ENCODE results near the gene SLC25A34. TPM values are rescaled to one million over a fixed set of nuclear protein-coding genes. Genes with fewer than 3 reads are reported as not detected.

SLC25A34 gene
- total RNA-seq, 2 experiments from 2014 or later, result 1.4 to 2.2 TPM

DNA sequence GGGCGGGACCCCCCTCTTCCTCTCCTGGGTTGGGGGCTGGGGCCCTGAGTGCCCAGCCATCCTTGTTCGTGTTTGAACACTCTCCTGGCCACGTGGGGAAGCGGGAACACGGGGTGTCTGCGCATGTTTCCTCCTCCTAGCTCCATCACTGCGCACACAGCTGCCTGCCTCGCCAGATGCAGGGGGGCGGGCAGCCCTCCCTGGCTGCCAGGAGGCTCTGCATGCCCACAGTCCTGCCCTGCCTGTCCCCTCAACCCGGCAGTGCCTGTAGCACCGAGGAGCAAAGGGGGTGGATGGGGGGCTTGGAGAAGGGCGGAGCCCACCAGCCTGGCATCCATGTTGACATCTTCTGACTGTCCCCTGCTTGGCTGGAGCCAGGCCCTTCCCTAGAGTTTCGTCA is 1.8 kb upstream of the SLC25A34 start:
- Histone ChIP-seq H3K9me3 (ENCODE audit: low read length) (no peaks in the 10 kb centered on the region), H2AFZ (ENCODE audit: low read length) (no peak overlapping the region), H3K4me3 (ENCODE audit: low read depth, low read length, poor library complexity, severe bottlenecking) (no peak overlapping the region), H3K27ac (ENCODE audit: low read depth, low read length, poor library complexity, severe bottlenecking) (no peak overlapping the region), H3K36me3 (ENCODE audit: insufficient read depth, low read length) (peaks cover 3% of the 10 kb centered on the region; the same call in 1 of the 2 replicates), H4K20me1 (ENCODE audit: insufficient read depth, low read length) (no peaks in the 10 kb centered on the region), H3K79me2 (ENCODE audit: insufficient read depth, low read depth, low read length) (no peaks in the 10 kb centered on the region), H3K9me2 (ENCODE audit: insufficient read depth, low read length) (no peaks in the 10 kb centered on the region), H3K4me1 (ENCODE audit: insufficient read depth, low read length, poor library complexity, severe bottlenecking) (no peaks in the 10 kb centered on the region), H3K4me2 (ENCODE audit: low read length) (no peak overlapping the region)
- POLR2A ChIA-PET, result no interaction called here
- CTCF ChIA-PET (ENCODE audit: unreplicated experiment), result no interaction called here
- DNase-seq (ENCODE audit: low spot score), result no peak
- no peak for TF ChIP-seq EZH2phosphoT487 (IDR thresholded peaks at IDR 0.05; ENCODE audit: borderline replicate concordance, low read depth, low read length)
- TF ChIP-seq, protein P1, sequence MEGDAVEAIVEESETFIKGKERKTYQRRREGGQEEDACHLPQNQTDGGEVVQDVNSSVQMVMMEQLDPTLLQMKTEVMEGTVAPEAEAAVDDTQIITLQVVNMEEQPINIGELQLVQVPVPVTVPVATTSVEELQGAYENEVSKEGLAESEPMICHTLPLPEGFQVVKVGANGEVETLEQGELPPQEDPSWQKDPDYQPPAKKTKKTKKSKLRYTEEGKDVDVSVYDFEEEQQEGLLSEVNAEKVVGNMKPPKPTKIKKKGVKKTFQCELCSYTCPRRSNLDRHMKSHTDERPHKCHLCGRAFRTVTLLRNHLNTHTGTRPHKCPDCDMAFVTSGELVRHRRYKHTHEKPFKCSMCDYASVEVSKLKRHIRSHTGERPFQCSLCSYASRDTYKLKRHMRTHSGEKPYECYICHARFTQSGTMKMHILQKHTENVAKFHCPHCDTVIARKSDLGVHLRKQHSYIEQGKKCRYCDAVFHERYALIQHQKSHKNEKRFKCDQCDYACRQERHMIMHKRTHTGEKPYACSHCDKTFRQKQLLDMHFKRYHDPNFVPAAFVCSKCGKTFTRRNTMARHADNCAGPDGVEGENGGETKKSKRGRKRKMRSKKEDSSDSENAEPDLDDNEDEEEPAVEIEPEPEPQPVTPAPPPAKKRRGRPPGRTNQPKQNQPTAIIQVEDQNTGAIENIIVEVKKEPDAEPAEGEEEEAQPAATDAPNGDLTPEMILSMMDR (conservative IDR thresholded peaks at IDR 0.05; ENCODE audit: low read length), result no peak
- intact Hi-C loops (cut with micrococcal nuclease; ENCODE audit: unreplicated experiment), result no loop called here
- BruUV-seq (replicated peaks), result no TSS peak

DNA sequence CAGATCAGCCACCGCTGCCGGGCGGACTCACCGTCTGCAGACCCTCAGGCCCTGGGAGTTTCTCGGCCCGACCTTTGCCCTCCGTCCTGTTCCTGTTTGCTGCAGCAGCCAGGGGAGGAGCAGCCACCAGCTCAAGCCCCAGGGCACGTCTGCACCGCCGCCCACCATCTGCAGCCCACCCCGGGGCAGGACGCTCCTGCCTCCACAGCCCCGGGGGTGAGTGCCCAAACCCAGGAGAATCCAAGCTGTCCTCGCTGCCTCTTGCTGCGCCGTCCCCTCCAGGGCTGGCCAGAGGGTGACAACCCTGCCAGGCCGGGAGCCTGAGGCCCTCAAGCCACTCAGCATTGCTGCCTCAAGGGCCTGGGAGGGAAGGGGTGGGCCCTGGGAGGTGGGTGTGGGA is 1.2 kb upstream of the SLC25A34 start:
- DNase-seq (ENCODE audit: low spot score), result no peak
- Histone ChIP-seq H3K4me1 (ENCODE audit: insufficient read depth, low read length, poor library complexity, severe bottlenecking) (no peaks in the 10 kb centered on the region), H3K9me2 (ENCODE audit: insufficient read depth, low read length) (no peaks in the 10 kb centered on the region)

More for the DNA sequence above, 1.2 kb upstream of the SLC25A34 start:
- no peaks in the 10 kb centered on the region for H3K9me3 ChIP-seq (ENCODE audit: low read length)
- H3K4me3 ChIP-seq (ENCODE audit: low read depth, low read length, poor library complexity, severe bottlenecking), result no peak overlapping the region
- no peak overlapping the region for H3K27ac ChIP-seq (ENCODE audit: low read depth, low read length, poor library complexity, severe bottlenecking)
- no peaks in the 10 kb centered on the region for H4K20me1 ChIP-seq (ENCODE audit: insufficient read depth, low read length)
- intact Hi-C loops (cut with micrococcal nuclease; ENCODE audit: unreplicated experiment), result no loop called here
- H3K4me2 ChIP-seq (ENCODE audit: low read length), result no peak overlapping the region
- ChIA-PET POLR2A (interaction anchor here (0.6 kb wide), 1 partner anchor 142 kb away, joined by 3 read pairs; no protein-coding TSS in a partner anchor), CTCF (ENCODE audit: unreplicated experiment) (no interaction called here)
- TF ChIP-seq, protein P1 (conservative IDR thresholded peaks at IDR 0.05; ENCODE audit: low read length), result no peak
- TF ChIP-seq EZH2phosphoT487 (IDR thresholded peaks at IDR 0.05; ENCODE audit: borderline replicate concordance, low read depth, low read length), result no peak
- BruUV-seq (replicated peaks), result no TSS peak
- H2AFZ ChIP-seq (ENCODE audit: low read length), result no peak overlapping the region
- H3K36me3 ChIP-seq (ENCODE audit: insufficient read depth, low read length), result 0 out of 2 replicates have a peak, but pooled peaks cover 3% of the 10 kb centered on the region
- H3K79me2 ChIP-seq (ENCODE audit: insufficient read depth, low read depth, low read length), result no peaks in the 10 kb centered on the region
